Right kidney (tissue), 1 donor: ENCODE data around the gene SEMA7A.

Source experiments
- DNase-seq: peaks from one replicate; pipeline ENCODE4 v3.0.0-alpha.2; 2016

Gene SEMA7A

GRCh38 chr15:74430510-74430951 lies 3.2 kb downstream of the SEMA7A start:
- no peak for DNase-seq

DNA sequence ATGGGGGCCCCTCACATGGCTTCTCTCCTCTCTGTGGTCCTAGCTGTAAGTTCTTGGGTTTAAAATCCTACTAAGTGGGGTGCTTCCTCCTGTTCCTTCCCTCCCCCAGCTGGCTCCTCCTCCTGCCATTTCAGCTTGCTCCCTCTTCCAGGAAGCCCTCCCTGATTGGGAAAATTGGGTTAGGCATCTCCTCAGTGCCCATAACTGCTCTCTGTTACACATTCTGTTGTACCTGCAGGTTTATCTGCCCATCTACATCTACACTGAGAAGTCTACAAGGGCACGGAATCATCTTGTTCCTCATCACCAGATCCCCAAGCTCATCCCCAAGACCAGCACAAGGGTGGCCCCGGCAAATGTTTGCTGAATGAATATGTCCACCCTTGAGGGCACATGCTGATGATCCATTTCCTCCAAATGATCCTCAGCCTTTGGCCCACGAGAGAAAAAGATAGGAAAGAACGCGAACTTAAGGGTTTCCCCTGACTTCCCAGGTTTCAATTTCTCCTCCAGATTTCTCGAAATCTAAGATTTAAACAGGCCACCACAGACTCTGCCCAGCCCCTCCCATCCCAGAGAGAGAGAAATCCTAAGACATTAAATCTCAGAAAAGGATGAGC lies 3.9 kb downstream of the SEMA7A start:
- no peak for DNase-seq

DNA sequence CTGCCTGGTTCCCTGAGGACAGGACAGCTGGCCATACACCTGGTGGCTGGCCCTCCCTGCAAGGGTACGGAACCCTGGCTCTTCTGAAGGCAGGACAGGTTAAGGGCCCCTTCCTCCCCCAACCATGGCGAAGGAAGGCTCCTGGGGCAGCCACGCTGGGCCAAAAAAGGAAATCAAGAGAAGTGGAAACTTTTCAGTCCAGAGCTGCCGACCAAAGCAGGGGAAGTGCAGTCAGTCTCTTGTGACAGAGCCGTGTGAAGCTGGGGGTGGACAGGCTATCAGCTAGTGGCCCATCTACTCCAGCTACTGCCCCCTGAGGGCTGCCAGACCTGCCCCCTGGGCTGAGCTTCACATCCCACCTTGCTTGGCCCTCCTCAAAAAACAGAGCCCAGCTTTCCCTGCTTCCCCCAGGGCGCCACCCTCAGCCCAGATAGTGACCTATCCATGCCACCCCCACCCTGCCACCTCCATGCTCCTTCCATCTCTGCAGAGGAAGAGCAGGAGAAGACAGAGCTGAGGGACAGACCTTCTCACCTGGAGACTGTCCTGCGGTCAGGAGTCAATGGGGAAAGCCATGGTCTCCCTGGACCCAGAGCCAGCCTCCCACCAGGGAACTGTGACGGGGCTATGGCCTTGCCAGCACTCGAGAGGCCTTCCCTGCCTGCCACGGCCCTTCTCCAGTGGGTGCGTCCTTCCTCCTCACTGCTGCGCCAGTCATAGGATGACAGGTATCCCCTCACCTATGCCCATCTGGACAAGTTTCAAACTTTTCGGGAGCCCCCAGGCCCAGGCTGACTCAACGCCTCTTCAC lies 4.6 kb downstream of the SEMA7A start:
- DNase-seq: no peak

DNA sequence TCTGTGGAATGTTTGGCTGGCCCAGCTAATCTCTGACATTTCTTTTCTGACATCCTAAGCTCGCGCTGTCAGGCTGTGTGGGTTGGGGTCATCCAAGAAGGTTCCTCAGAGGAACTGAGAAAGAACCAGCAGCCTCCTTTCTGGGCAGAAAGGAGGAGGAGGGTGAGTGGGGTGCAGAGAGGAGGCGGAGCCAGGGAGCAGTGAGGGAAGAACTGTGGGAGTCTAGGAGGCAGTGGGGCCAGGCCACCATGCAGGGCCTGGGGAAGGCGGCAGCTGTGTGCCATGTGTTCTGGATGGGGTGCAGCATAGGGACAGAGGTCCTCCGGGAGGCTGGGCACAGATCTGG lies 5.3 kb downstream of the SEMA7A start:
- DNase-seq: no peak

- no peak for DNase-seq
Observed at GRCh38 chr15:74427607-74428441, 5.9 kb downstream of the SEMA7A start.

DNA sequence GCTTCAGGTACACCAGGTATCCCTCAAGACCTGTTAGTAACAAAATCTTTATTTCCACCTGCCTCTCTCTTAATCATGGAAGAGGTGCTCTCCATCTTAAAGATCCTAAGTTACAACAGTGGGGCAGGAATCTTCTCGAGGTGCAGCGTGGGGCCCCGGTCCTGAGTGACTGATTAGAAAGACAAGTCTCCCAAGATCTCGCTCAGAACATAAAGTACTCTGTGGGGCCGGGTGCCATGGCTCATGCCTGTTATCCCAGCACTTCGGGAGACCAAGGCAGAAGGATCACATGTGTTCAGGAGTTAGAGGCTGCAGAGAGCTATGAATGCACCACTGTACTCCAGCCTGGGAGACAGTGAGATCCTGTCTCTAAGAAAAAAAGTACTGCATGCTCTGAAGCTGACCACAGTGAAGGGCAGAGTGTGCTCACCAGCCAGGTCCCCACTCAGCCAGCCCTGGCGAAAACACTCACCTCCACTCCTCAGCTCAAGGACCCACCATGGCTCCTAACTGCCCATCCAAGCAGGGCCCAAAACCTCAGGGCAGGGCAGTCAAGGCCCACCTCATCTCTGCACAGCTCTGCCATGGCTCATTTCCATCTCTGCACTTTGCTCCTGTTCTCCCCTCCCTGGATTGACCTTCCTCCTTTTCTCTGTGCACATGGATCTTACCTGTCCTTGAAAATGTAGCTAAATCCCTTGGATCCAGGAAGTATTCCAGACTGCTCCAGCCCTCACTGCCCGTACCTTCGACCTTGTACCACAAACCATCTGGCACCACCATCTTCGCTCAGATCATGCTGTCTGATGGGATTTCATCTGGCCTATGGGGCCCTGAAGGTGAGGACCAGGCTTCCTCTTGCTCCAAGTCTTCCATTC lies 7.1 kb downstream of the SEMA7A start:
- DNase-seq: no peak

DNA sequence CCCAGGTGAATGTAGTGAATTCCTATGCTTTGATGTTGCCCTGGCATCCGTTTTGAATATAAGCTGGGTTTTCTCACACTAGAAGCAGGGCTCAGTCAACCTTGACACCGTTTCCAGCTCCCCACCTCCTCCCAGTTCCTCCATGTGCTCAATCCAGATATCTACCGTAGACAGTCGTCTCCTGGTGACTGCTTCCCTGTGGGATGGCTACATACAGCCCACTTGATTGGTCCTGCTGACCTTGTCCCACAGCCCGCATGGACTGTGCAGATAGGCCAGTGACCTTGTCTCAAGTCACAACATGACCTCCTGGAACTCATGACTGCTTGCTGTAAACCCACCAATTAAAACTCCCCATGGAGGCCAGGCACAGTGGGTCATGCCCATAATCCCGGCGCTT lies 8.1 kb downstream of the SEMA7A start:
- no peak for DNase-seq

GRCh38 chr15:74424901-74425528 lies 8.7 kb downstream of the SEMA7A start:
- no peak for DNase-seq

GRCh38 chr15:74423431-74424257 lies 10.1 kb downstream of the SEMA7A start:
- DNase-seq: no peak

DNA sequence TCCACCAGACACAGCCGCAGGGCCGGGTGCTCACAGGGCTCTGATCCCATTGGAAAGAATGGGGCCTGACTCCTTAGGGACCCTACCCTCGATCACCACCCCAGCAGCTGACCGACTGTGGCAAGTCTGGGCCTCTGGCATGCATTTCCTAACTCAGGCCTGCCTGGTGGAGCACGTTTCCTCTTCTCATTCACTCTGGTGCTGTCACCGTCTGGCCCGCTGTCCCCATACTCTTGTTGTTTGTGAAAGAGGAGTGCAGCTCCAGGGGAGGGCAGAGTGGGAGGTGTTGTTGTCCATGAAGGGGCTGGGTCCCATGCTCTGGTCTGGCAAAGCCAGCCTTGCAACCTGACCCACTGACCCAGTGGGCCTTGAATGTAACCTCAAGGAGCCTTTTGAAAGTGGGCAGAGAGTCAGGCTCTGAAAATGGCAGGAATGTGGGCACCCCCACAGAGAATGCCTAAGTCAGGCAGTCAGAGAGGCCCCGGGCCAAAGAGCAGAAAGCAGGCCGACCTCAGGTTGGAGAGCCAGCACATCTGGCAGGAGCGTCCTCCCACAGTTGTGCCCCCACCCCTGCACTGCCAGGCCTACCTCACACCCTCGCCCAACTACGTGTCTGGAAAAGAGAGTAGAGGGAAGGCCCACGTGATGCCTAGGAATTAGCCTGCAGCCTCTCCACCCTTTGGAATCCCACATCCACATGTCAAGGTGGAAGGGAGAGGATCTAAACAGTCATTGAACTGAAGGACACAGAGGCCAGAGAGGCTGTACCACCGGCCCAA lies 10.9 kb downstream of the SEMA7A start:
- DNase-seq: no peak

GRCh38 chr15:74422265-74422651 lies 11.5 kb downstream of the SEMA7A start:
- no peak for DNase-seq

GRCh38 chr15:74421302-74422245 lies 12.2 kb downstream of the SEMA7A start:
- DNase-seq: no peak

- no peak for DNase-seq
Observed at GRCh38 chr15:74420193-74420905, 13.4 kb downstream of the SEMA7A start.

DNA sequence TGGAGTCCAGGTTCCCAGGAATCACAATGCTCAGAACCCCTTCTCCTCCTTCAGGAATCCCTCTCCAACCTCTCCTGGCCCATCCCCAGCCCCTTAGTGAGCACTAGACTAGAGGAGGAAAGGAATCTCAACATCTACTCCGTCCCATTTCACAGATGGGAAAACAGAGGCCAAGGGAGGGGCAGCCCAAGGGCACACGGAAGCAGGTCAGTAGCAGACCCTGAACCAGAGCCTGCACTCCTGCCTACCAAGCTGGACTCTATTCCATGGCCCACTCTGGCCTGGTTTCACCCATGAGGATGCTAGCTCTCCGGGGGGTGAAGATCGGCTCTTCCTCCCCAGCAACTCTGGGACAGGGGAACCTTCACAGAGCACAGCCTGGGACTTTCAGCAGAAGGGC lies 14.3 kb downstream of the SEMA7A start:
- DNase-seq: no peak

DNA sequence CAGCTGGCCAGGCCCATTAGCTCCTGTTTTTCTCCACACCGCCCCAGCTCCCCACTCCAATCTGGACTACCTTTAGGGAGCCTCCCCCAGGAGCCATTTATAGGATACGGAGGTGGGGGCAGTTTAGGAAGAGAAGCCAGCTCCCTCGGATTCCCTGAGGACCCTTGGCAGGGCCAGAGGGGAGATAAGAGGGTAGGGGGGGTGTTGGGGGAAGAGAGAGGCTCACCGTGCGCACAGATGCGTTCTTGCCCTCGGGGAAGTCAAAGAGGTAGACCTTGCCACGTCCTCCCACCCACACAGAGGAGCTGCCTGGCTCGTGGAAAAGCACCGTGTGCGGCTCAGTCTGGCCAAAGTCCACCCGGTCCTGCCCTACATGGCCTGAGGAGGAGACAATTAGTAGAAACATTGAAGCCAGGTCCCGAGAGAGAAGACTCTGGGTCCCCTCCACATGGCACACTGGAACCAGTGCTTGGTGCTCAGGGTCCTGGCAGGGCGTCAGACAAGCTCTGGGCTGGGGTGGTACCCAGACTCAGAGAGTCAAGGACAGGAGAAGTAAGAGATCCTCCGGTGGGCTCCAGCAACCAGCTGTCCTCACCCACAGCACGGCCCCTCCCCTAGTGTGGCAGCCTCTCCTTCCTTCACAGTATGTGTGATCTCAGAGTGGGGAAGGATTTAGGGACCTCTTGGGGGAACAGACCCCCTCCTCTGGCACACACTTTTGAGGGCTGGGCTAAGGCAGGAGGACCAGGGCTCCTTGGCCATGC lies 15.0 kb downstream of the SEMA7A start:
- no peak for DNase-seq

GRCh38 chr15:74417670-74418069 lies 16.1 kb downstream of the SEMA7A start:
- DNase-seq: no peak

DNA sequence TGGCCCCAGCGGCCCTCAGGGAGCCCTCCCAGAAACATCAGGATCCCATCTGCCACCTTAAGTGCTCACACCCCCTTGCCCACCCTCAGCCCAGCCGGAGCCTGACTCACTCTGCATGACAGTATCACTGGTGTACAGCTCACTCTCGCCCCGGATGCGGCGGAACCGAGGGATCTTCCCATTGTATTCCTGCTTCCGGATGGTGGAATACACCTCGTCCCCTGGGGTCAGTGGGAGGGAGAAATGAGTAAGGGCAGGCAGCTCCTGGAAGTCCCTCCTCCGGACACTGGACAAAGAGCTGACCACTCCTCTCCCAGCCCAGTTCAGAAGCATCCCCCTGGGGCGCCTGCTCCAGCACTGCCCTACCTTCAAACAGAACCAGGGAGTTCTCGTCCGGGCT lies 16.5 kb downstream of the SEMA7A start:
- DNase-seq: no peak
